AG04449 (cell line): ENCODE data around the gene ERG.

ENCODE experiments used
- CTCF ChIA-PET: fragments of 350-600 bp; formaldehyde crosslinking; extraction: SDS; loops from one replicate; lab custom pipeline; 2021; ENCODE audit warnings: antibody characterized with exemption; lab: Yijun Ruan, JAX
- POLR2A ChIA-PET: fragments of 400-600, 350-600 bp; formaldehyde crosslinking; extraction: SDS; loops from one replicate; lab custom pipeline; 2020; ENCODE audit warnings: antibody characterized with exemption, inconsistent platforms; lab: Yijun Ruan, JAX
- DNase-seq: peaks from one replicate; pipeline ENCODE4 v3.0.0-alpha.2; 2010; ENCODE audit warnings: low read depth, low spot score
- H3K4me3 ChIP-seq: 2 replicates; pipeline ENCODE4 v1.5.1; 2011; ENCODE audit warnings: low read depth, mild to moderate bottlenecking, control low read depth, low read length
- CTCF ChIP-seq: IDR thresholded peaks from one replicate; pipeline ENCODE4 v1.5.1; 2011; ENCODE audit warnings: mild to moderate bottlenecking, moderate library complexity, low read length, control low read depth, inconsistent platforms; ENCODE audit not compliant: insufficient read depth; ENCODE audit errors: missing control alignments

The ERG gene

DNA sequence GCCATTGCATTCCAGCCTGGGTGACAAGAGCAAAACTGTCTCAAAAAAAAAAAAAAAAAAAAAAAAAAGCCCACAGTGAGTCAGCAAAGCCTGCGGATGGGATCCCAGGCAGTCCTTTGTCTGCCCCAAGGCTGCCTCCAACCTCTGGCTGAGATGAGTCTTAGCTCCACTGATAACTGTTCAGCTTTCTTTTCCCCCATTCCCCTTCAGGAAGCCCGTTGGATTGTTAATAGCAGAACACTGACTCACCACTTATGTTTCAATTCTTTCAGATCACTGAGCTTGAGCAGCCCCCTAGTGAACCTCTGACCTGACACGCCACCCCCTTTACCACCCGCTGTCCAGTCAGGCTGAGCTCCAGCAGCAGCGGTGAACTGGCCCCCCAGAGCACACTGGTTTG is 57.5 kb downstream of the ERG start:
- ChIA-PET POLR2A (no interaction called here), CTCF (interaction anchor here (2.4 kb wide), 1 partner anchor 9 kb away, joined by 8 read pairs; no protein-coding TSS in a partner anchor)
- DNase-seq = peak; percentile 59
- TF ChIP-seq CTCF = no peak
- no peak overlapping the region for H3K4me3 ChIP-seq

DNA sequence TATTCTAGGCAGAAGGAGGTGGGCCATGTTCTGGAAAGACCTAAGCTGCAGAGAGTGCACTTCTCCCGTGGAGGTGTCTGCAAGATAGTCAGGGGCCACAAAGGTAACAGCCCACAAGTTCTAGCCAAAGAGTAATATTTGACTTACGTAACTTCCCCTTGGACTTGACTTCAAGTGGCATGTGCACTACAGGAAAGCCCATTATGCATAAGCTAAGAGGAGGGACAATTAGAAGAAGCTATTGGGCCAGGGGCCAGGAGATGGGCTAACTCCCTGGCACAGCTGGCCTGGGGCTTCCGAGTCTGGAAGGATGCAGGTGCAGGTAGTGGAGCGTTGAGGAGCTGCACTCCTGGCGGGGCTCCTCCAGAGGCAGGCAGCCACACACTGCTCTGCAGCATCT is 58.3 kb downstream of the ERG start:
- no peak for TF ChIP-seq CTCF
- H3K4me3 ChIP-seq = no peak overlapping the region
- DNase-seq = no peak
- POLR2A ChIA-PET = no interaction called here
- CTCF ChIA-PET = interaction anchor here (0.9 to 2.4 kb wide), 5 partner anchors 8 to 736 kb away, joined by 3 to 8 read pairs (median 3); no protein-coding TSS in a partner anchor

DNA sequence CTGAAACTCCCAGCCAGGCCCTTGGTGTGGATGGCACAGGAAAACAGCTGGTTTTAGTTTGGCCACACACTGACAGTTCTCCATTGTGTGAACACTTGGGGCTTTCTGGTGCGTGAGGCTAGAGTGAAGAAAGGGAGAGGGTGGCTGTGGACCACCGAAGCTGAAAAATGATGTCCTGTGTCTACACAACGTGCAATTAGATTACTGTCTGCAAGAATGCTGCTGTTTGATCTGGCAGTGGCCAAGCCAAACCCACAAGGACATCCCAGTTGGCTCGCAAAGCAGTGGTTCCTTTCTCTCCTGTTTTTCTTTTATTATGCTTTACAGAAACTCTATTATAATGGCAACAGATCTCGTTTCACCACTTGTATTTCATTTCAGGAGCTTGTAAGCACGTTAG is 58.9 kb downstream of the ERG start:
- TF ChIP-seq CTCF = no peak

DNA sequence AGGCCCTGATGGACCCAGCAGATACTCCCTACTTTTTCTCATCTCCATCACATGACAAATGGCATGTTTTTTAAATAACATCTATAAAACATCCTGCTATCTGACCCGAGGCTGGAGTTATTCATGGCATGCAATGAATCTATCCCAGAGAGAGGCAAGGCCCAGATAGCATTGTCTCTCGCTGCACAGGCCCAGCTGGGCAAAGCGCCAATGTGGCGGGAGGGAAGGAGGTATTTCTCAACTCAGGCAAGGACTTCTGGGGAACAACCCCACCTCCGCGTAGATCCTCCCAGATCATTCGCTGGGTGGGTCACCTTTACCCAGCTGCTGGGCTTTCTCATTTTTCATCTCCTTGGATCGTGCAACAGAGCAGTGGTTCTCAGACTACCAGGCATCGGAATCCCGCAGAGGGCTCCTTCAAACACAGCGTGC is 59.8 kb downstream of the ERG start:
- ChIA-PET POLR2A (interaction anchor here (0.8 kb wide), 1 partner anchor 184 kb away, joined by 3 read pairs; no protein-coding TSS in a partner anchor), CTCF (interaction anchor here (0.8 to 1.1 kb wide), 2 partner anchors 20 to 85 kb away, joined by 3 read pairs; no protein-coding TSS in a partner anchor)
- DNase-seq = no peak
- H3K4me3 ChIP-seq = no peak overlapping the region
- TF ChIP-seq CTCF = no peak

More for the DNA sequence above, 58.9 kb downstream of the ERG start:
- DNase-seq = no peak
- ChIA-PET CTCF (interaction anchor here (0.9 to 1.2 kb wide), 5 partner anchors 8 to 737 kb away, joined by 3 to 4 read pairs (median 3); no protein-coding TSS in a partner anchor), POLR2A (no interaction called here)
- H3K4me3 ChIP-seq = no peak overlapping the region

DNA sequence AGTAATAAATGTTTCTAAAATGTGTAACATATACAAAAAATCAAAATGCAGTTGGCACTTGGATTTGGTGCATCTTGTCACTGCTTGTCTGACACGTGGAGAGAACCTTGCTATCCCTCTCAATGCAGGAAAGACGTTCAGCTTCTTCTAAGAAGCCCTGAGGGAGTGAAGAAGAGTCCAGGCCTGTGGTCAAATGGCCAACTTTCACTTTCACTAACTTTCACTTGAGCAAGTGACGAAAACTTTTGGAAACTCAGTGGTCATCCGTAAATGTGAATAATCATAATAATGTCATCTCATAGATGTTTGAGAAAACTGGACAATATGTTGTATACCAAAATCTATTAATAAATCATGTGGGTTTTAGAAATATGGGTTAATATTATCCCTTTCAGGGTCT is 61.9 kb downstream of the ERG start:
- POLR2A ChIA-PET = no interaction called here
- H3K4me3 ChIP-seq = no peak overlapping the region
- no peak for TF ChIP-seq CTCF
- CTCF ChIA-PET = no interaction called here
- no peak for DNase-seq

DNA sequence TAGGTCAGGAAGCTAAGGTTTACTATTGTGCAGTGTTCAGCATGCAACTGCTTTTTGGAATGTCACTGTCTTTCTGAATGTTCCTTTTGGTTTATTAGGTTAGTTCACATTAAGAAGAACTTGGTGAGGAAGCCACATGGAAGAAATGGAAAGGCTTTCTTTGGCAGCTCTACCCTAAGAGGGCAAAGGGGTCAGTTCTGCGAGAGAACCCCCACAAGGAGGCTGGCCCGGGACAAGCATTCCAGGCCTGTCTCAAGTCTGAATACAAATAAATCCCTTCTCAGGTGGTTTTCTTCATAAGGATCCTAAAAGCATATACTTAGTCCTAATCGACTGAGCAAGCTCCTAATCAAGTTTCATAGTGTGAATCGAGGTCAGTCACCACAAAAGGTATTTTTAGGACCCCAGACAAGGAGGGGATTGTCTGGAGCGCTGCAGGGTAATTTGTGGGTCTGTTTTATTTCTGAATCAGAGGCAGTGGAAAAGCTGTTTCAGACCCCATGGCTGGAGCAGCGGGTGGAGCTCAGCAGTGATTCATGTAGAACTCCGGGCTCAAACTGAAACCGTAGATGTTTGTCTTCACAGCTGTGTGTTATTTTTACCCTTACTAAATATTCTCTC is 63.3 kb downstream of the ERG start:
- ChIA-PET POLR2A (no interaction called here), CTCF (interaction anchor here (0.9 kb wide), 1 partner anchor 10 kb away, joined by 3 read pairs; no protein-coding TSS in a partner anchor)
- no peak for TF ChIP-seq CTCF
- peak overlapping the region; percentile 39 for H3K4me3 ChIP-seq
- no peak for DNase-seq
